Gastroesophageal sphincter (tissue), 4 donors: Measurements from ENCODE around the gene KIAA1217. TPM values are rescaled to one million over a fixed set of nuclear protein-coding genes. Genes with fewer than 3 reads are reported as not detected.
A peak's percentile ranks its signal among the peaks of the same experiment; 100 is the strongest.

ENCODE experiments used
- ATAC-seq: fragments of 150-250 bp; one replicate; pipeline ENCODE4 v1.9.1; 2016; ENCODE audit warnings: mild to moderate bottlenecking, moderate library complexity
- H3K27ac ChIP-seq, 4 donors: fragments of 200-600 bp; sonication (generic) in 3 of 4; 1 replicate in 3 of 4; 2 replicates in 1 of 4; pipeline ENCODE4 v1.5.1; 2016 to 2019
- H3K27me3 ChIP-seq: fragments of 200-600 bp; sonication (generic); one replicate; pipeline ENCODE4 v1.5.1; 2019
- H3K36me3 ChIP-seq, 2 donors: fragments of 200-600 bp; sonication (generic); one replicate each; pipeline ENCODE4 v1.5.1; 2019; ENCODE audit warnings: control low read depth in 1 of 2
- H3K4me1 ChIP-seq, 3 donors: fragments of 200-600 bp; sonication (generic); 1 replicate in 2 of 3; 2 replicates in 1 of 3; pipeline ENCODE4 v1.5.1; 2016 to 2019; ENCODE audit warnings: control low read depth in 2 of 3
- H3K4me3 ChIP-seq, 2 donors: fragments of 200-600 bp; sonication (generic); one replicate each; pipeline ENCODE4 v1.5.1; 2019; ENCODE audit warnings: mild to moderate bottlenecking in 1 of 2, moderate library complexity in 1 of 2
- H3K9me3 ChIP-seq, 3 donors: fragments of 200-600 bp; sonication (generic); one replicate each; pipeline ENCODE4 v1.5.1; 2017 to 2019; ENCODE audit warnings: control low read depth in 2 of 3
- EP300 ChIP-seq: sonication (generic); formaldehyde crosslinking; IDR thresholded peaks from one replicate; pipeline ENCODE4 v1.6.1; 2017; ENCODE audit warnings: antibody characterized with exemption, mild to moderate bottlenecking
- POLR2A ChIP-seq, 2 donors: fragments of 450-650 bp; IDR thresholded peaks; one replicate each; pipeline ENCODE4 v1.6.1; 2017; ENCODE audit warnings: antibody characterized with exemption in 2 of 2, mild to moderate bottlenecking in 2 of 2, moderate library complexity in 1 of 2
- POLR2AphosphoS5 ChIP-seq: sonication (generic); formaldehyde crosslinking; IDR thresholded peaks from one replicate; pipeline ENCODE4 v1.6.1; 2017; ENCODE audit warnings: antibody characterized with exemption
- WGBS, 2 donors: methylation state at CpG; one replicate each; pipeline ENCODE4 v1.1.5; 2018; ENCODE audit warnings: low coverage in 1 of 2; 5-methylcytosine and 5-hydroxymethylcytosine counted together
- total RNA-seq, 4 donors: library from RNA; depleted of rRNA; stranded (reverse); fragments of >200 nt; gene quantifications; one replicate each; pipeline ENCODE4 v1.1.0, GENCODE V29; 2016
- TF ChIP-seq, protein P1 (sequence below), 4 experiments: fragments of 200-600 bp in 2 of 4; fragments of 450-650 bp in 2 of 4; sonication (generic) in 1 of 4; IDR thresholded peaks; one replicate each; pipeline ENCODE4 v1.5.1; 2017 to 2019; ENCODE audit warnings: antibody characterized with exemption in 4 of 4, mild to moderate bottlenecking in 2 of 4, moderate library complexity in 2 of 4

Gene KIAA1217
- total RNA-seq, 4 donors from 2014 or later = 9.7 to 15.3 (median 12.7) TPM

DNA sequence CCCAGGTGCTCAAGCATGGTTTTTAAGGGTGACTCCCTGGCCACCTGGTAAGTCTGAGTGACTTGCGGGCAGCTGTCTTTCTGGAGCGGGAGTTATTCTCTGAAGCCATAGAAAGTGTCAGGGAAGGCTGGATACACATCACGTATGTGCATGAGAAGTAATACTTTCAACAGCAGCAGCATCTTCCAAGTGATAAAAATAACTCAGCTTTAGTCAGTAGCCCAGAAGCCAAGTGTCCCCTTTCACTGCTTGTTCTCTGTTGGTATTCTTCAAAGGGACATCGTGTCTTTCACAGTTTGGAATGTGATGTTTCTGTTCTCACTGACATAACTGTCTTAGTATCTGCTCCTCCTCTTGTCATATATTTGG is 97.6 kb downstream of the KIAA1217 start:
- no peak overlapping the region for H3K4me3 ChIP-seq
- 28 to 45% methylated on average over 4 of the region's 4 CpGs for WGBS, 2 donors
- no peaks in the 10 kb centered on the region for H3K36me3 ChIP-seq
- peaks cover 0 to 24% (median 0%) of the 10 kb centered on the region in 3 donors for H3K4me1 ChIP-seq
- no peak for TF ChIP-seq POLR2AphosphoS5
- TF ChIP-seq EP300 = no peak
- TF ChIP-seq POLR2A (IDR thresholded peaks at IDR 0.05) = no peak
- TF ChIP-seq, protein P1, sequence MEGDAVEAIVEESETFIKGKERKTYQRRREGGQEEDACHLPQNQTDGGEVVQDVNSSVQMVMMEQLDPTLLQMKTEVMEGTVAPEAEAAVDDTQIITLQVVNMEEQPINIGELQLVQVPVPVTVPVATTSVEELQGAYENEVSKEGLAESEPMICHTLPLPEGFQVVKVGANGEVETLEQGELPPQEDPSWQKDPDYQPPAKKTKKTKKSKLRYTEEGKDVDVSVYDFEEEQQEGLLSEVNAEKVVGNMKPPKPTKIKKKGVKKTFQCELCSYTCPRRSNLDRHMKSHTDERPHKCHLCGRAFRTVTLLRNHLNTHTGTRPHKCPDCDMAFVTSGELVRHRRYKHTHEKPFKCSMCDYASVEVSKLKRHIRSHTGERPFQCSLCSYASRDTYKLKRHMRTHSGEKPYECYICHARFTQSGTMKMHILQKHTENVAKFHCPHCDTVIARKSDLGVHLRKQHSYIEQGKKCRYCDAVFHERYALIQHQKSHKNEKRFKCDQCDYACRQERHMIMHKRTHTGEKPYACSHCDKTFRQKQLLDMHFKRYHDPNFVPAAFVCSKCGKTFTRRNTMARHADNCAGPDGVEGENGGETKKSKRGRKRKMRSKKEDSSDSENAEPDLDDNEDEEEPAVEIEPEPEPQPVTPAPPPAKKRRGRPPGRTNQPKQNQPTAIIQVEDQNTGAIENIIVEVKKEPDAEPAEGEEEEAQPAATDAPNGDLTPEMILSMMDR (IDR thresholded peaks at IDR 0.05) = no peak
- H3K27ac ChIP-seq = peak overlapping the region in 2 of 4 donors; percentile 5 to 30
- H3K27me3 ChIP-seq = no peaks in the 10 kb centered on the region
- H3K9me3 ChIP-seq = no peaks in the 10 kb centered on the region
- ATAC-seq = no peak

DNA sequence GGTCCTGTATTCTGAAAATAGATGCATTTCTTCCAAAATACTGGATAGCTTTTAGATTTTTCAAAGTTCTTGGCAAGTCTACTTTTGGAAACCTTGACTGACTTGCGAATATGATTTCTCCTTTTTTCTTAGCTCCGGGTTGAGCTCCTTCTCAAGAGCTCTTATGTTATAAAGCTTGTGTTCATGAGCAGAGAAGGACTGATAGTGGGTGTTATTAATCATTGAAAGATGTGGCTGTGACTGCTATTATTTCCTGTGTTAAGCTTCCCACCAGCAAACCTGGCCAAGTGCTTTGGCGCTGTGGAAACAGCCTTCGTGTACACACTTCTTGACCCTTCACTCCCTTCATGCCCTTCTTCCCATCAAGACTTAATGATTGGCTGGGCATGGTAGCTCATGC is 98.2 kb downstream of the KIAA1217 start:
- TF ChIP-seq, protein P1 (IDR thresholded peaks at IDR 0.05) = no peak
- TF ChIP-seq POLR2A (IDR thresholded peaks at IDR 0.05) (no peak), POLR2AphosphoS5 (no peak), EP300 (no peak)
- H3K36me3 ChIP-seq = no peaks in the 10 kb centered on the region
- 0 to 10% methylated on average over 2 to 3 of the region's 4 CpGs for WGBS, 2 donors
- ATAC-seq = no peak
- no peaks in the 10 kb centered on the region for H3K9me3 ChIP-seq
- peak overlapping the region in 2 of 4 donors; percentile 5 to 30 for H3K27ac ChIP-seq
- H3K4me1 ChIP-seq = peaks cover 0 to 24% (median 0%) of the 10 kb centered on the region in 3 donors
- H3K4me3 ChIP-seq = no peak overlapping the region
- no peaks in the 10 kb centered on the region for H3K27me3 ChIP-seq

DNA sequence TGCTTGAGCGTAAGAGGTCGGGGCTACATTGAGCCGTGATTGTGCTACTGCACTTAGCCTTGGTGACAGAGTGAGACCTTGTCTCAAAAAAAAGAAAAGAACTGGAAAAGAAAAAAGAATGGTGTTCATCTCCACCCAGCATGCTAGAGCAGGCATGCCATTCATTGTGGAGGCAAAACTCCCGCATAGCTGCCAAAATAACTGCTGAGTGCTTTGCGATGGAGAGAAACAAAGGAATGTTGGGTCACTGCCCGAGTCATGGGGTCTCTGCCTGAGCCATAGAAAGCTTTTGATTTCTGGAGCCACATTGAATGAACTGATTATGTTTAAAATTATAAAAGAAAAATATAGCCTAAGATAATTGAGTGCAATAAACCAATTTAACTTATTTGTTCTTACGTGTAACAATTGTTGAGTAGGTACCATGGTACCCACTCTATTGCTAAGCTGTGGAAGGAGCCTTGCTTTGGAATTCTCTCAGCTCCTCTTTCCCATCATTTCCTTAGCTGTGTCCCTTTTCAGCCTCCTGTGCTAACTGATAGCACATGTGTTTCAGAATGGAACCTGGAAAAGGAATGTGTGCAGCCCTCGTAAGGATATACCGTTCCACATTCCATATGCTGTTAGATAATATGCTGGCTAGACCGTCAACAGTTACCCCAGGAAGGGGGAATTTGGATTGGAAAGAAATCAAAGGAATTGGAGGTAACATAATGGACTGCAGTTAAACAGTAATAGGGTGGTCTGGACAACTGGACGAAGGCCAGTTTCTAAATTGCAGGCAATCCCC is 99.0 kb downstream of the KIAA1217 start:
- H3K27me3 ChIP-seq = no peaks in the 10 kb centered on the region
- peaks cover 0 to 24% (median 0%) of the 10 kb centered on the region in 3 donors for H3K4me1 ChIP-seq
- H3K9me3 ChIP-seq = no peaks in the 10 kb centered on the region
- H3K4me3 ChIP-seq = no peak overlapping the region
- 73 to 76% methylated on average over 6 to 11 of the region's 11 CpGs for WGBS, 2 donors
- TF ChIP-seq, protein P1 (IDR thresholded peaks at IDR 0.05) = no peak
- TF ChIP-seq POLR2AphosphoS5 (no peak), EP300 (no peak), POLR2A (IDR thresholded peaks at IDR 0.05) (no peak)
- no peak overlapping the region for H3K27ac ChIP-seq
- no peaks in the 10 kb centered on the region for H3K36me3 ChIP-seq
- no peak for ATAC-seq

DNA sequence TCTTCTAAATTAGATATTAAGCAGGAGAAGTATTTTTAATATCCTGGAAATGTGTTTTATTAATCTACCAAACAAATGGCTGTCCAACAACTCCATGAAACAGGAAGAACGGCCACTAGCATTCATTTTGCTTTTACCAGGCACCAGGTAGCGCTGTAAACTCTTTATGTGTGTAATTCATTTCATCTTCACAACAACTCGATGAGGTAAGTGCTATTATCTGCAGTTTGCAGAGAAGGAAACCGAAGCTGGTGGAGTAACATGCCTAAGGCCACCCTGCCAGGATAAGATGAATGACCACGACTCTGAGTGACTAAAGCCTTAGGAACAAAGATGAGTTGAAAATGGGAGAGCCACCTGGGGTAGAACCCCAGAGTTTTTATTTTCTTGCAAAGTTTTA is 101.2 kb downstream of the KIAA1217 start:
- no peaks in the 10 kb centered on the region for H3K36me3 ChIP-seq
- peaks cover 0 to 24% (median 0%) of the 10 kb centered on the region in 3 donors for H3K4me1 ChIP-seq
- no peak overlapping the region for H3K27ac ChIP-seq
- no peak for TF ChIP-seq EP300
- TF ChIP-seq, protein P1 (IDR thresholded peaks at IDR 0.05) = no peak
- TF ChIP-seq POLR2A (IDR thresholded peaks at IDR 0.05) = no peak
- no peak for TF ChIP-seq POLR2AphosphoS5
- WGBS, 2 donors = 82 to 88% methylated on average over 5 of the region's 5 CpGs
- H3K27me3 ChIP-seq = no peaks in the 10 kb centered on the region
- no peaks in the 10 kb centered on the region for H3K9me3 ChIP-seq
- no peak for ATAC-seq
- no peak overlapping the region for H3K4me3 ChIP-seq

DNA sequence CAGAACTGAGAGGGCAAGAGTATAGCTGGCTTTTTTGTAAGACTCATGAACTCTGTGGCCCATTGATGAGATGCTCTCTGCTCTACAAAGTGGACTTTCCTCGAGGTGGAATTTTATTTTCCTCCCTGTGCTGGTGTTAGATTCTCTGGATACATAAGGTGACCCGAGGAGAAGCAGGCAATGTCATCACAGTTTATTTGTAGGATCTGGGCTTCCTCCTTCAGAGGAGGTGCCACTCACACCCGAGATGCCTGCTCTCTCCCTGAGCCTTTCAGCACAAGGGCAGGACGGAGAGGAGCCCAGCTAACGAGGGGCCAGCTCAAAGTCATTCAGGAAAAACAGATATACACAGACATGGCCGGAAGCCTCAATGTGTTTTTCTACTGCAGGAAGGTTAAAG is 103.0 kb downstream of the KIAA1217 start:
- TF ChIP-seq POLR2AphosphoS5 = no peak
- TF ChIP-seq, protein P1 (IDR thresholded peaks at IDR 0.05) = no peak
- TF ChIP-seq POLR2A (IDR thresholded peaks at IDR 0.05) = no peak
- no peak for TF ChIP-seq EP300
- ATAC-seq = no peak
- H3K27me3 ChIP-seq = no peaks in the 10 kb centered on the region
- no peak overlapping the region for H3K4me3 ChIP-seq
- no peak overlapping the region for H3K27ac ChIP-seq
- H3K9me3 ChIP-seq = no peaks in the 10 kb centered on the region
- peaks cover 0 to 14% (median 0%) of the 10 kb centered on the region in 3 donors for H3K4me1 ChIP-seq
- 75 to 100% methylated on average over 1 to 4 of the region's 6 CpGs for WGBS, 2 donors
- H3K36me3 ChIP-seq = no peaks in the 10 kb centered on the region
